HL-60 (cell line): ENCODE data around the gene RNASEH2C.

ENCODE experiments used
- POLR2AphosphoS5 ChIP-seq: IDR thresholded peaks from 2 replicates; pipeline ENCODE4 v1.6.1; 2012; ENCODE audit warnings: low read depth
- SPI1 ChIP-seq: IDR thresholded peaks from 2 replicates; pipeline ENCODE4 v1.6.1; 2012; ENCODE audit warnings: low read depth, mild to moderate bottlenecking, borderline replicate concordance
- TF ChIP-seq, protein P1 (sequence below): IDR thresholded peaks from one replicate; pipeline ENCODE4 v1.5.1; 2011; ENCODE audit warnings: low read length, control low read depth, inconsistent platforms; ENCODE audit not compliant: insufficient read depth
- TF ChIP-seq, protein P2 (sequence below): IDR thresholded peaks from 2 replicates; pipeline ENCODE4 v1.6.1; 2012; ENCODE audit warnings: low read depth; ENCODE audit not compliant: insufficient replicate concordance

DNA sequence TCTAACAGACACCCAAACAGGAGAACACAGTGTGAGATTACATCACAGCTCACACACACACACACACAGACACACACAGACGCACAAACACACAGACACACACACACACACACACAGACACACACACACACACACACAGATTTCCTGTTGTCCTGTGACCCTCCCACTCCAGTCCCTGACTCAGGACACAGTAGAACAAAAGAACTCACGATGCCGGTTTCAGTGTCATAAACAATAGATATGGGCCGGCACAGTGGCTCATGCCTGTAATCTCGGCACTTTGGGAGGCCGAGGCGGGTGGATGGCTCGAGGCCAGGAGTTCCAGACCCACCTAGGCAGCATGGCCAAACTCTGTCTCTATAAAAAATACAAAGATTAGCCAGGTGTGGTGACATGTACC, 22.4 kb downstream of the RNASEH2C start:
- TF ChIP-seq POLR2AphosphoS5 = no peak
- TF ChIP-seq, protein P1, sequence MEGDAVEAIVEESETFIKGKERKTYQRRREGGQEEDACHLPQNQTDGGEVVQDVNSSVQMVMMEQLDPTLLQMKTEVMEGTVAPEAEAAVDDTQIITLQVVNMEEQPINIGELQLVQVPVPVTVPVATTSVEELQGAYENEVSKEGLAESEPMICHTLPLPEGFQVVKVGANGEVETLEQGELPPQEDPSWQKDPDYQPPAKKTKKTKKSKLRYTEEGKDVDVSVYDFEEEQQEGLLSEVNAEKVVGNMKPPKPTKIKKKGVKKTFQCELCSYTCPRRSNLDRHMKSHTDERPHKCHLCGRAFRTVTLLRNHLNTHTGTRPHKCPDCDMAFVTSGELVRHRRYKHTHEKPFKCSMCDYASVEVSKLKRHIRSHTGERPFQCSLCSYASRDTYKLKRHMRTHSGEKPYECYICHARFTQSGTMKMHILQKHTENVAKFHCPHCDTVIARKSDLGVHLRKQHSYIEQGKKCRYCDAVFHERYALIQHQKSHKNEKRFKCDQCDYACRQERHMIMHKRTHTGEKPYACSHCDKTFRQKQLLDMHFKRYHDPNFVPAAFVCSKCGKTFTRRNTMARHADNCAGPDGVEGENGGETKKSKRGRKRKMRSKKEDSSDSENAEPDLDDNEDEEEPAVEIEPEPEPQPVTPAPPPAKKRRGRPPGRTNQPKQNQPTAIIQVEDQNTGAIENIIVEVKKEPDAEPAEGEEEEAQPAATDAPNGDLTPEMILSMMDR = no peak
- TF ChIP-seq, protein P2, sequence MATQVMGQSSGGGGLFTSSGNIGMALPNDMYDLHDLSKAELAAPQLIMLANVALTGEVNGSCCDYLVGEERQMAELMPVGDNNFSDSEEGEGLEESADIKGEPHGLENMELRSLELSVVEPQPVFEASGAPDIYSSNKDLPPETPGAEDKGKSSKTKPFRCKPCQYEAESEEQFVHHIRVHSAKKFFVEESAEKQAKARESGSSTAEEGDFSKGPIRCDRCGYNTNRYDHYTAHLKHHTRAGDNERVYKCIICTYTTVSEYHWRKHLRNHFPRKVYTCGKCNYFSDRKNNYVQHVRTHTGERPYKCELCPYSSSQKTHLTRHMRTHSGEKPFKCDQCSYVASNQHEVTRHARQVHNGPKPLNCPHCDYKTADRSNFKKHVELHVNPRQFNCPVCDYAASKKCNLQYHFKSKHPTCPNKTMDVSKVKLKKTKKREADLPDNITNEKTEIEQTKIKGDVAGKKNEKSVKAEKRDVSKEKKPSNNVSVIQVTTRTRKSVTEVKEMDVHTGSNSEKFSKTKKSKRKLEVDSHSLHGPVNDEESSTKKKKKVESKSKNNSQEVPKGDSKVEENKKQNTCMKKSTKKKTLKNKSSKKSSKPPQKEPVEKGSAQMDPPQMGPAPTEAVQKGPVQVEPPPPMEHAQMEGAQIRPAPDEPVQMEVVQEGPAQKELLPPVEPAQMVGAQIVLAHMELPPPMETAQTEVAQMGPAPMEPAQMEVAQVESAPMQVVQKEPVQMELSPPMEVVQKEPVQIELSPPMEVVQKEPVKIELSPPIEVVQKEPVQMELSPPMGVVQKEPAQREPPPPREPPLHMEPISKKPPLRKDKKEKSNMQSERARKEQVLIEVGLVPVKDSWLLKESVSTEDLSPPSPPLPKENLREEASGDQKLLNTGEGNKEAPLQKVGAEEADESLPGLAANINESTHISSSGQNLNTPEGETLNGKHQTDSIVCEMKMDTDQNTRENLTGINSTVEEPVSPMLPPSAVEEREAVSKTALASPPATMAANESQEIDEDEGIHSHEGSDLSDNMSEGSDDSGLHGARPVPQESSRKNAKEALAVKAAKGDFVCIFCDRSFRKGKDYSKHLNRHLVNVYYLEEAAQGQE = no peak
- no peak for TF ChIP-seq SPI1
